Fibroblast of lung (primary cell): Measurements from ENCODE around the gene ABL1. TPM values are rescaled to one million over a fixed set of nuclear protein-coding genes. Genes with fewer than 3 reads are reported as not detected.

Experiments used
- DNase-seq, 2 donors: peaks; one replicate each; pipeline versions ENCODE4 v3.0.0 to v3.0.0-alpha.2; 2010; ENCODE audit warnings: low read depth in 2 of 2
- H2AFZ ChIP-seq: 2 replicates; pipeline ENCODE4 v1.5.1; 2012; ENCODE audit warnings: low read length, control low read depth, inconsistent platforms
- H3K27ac ChIP-seq: 2 replicates; pipeline ENCODE4 v1.5.1; 2011; ENCODE audit warnings: low read length, control low read depth; ENCODE audit not compliant: insufficient read depth
- H3K27me3 ChIP-seq: 2 replicates; pipeline ENCODE4 v1.5.1; 2011; ENCODE audit warnings: mild to moderate bottlenecking, low read length; ENCODE audit not compliant: control insufficient read depth, insufficient read depth
- H3K36me3 ChIP-seq: 2 replicates; pipeline ENCODE4 v1.5.1; 2011; ENCODE audit warnings: low read length; ENCODE audit not compliant: control insufficient read depth, insufficient read depth
- H3K4me1 ChIP-seq: 2 replicates; pipeline ENCODE4 v1.5.1; 2011; ENCODE audit warnings: low read length; ENCODE audit not compliant: control insufficient read depth, insufficient read depth; ENCODE audit errors: extremely low read depth
- H3K4me2 ChIP-seq: 2 replicates; pipeline ENCODE4 v1.5.1; 2011; ENCODE audit warnings: low read length, control low read depth; ENCODE audit not compliant: insufficient read depth; ENCODE audit errors: extremely low read depth
- H3K4me3 ChIP-seq, 4 experiments: fragments of 200-600 bp in 1 of 4; sonication (generic) in 1 of 4; replicated peaks in 1 of 4; 2 replicates each; pipeline ENCODE4 v1.5.1; 2011 to 2016; ENCODE audit warnings: low read length in 4 of 4, low read depth in 3 of 4, mild to moderate bottlenecking in 3 of 4, control low read depth in 2 of 4, inconsistent platforms in 1 of 4, mixed read lengths in 1 of 4; ENCODE audit not compliant: insufficient read depth in 1 of 4; ENCODE audit errors: control extremely low read depth in 1 of 4
- H3K79me2 ChIP-seq: 2 replicates; pipeline ENCODE4 v1.5.1; 2012; ENCODE audit warnings: mild to moderate bottlenecking, low read length, inconsistent platforms; ENCODE audit not compliant: control insufficient read depth, insufficient read depth
- H3K9ac ChIP-seq: 2 replicates; pipeline ENCODE4 v1.5.1; 2011; ENCODE audit warnings: mild to moderate bottlenecking, low read length, control low read depth; ENCODE audit not compliant: insufficient read depth
- H3K9me3 ChIP-seq: 2 replicates; pipeline ENCODE4 v1.5.1; 2012; ENCODE audit warnings: low read depth, low read length; ENCODE audit not compliant: control insufficient read depth, insufficient read depth
- H4K20me1 ChIP-seq: 2 replicates; pipeline ENCODE4 v1.5.1; 2011; ENCODE audit warnings: low read length; ENCODE audit not compliant: control insufficient read depth, insufficient read depth; ENCODE audit errors: extremely low read depth
- CTCF ChIP-seq, 2 donors: IDR thresholded peaks in 1 of 2; conservative IDR thresholded peaks in 1 of 2; 1 replicate in 1 of 2; 2 replicates in 1 of 2; pipeline ENCODE4 v1.5.1; 2011 to 2012; ENCODE audit warnings: low read length in 2 of 2, control low read depth in 1 of 2, inconsistent platforms in 1 of 2, low read depth in 1 of 2, mild to moderate bottlenecking in 1 of 2
- EZH2 ChIP-seq: IDR thresholded peaks from 2 replicates; pipeline ENCODE4 v1.5.1; 2012; ENCODE audit warnings: low read length, control low read depth, mild to moderate bottlenecking; ENCODE audit errors: missing control alignments
- polyA plus RNA-seq, 2 donors: library from polyadenylated mRNA; depleted of rRNA in 1 of 2; stranded (reverse) in 1 of 2; unstranded in 1 of 2; fragments of >200 nt; gene quantifications; 2 replicates each; pipeline ENCODE4 v1.2.1, GENCODE V29; 2011 to 2012; ENCODE audit warnings: missing spikeins in 1 of 2
- total RNA-seq: library from RNA; depleted of rRNA; stranded (reverse); fragments of >200 nt; gene quantifications from 2 replicates; pipeline ENCODE4 v1.2.1, GENCODE V29; 2014

Gene ABL1
- total and polyA plus RNA-seq, 2 donors (not counting 1 experiment from before 2014, with no cell fraction given) = 46.6 to 65.4 TPM

- no peaks in the 10 kb centered on the region for H3K9me3 ChIP-seq
- DNase-seq = no peak
- peak overlapping the region; percentile 8 for H3K27ac ChIP-seq
- H3K27me3 ChIP-seq = no peaks in the 10 kb centered on the region
- H3K4me3 ChIP-seq = no peak overlapping the region
- H3K4me1 ChIP-seq = peaks cover 5% of the 10 kb centered on the region
- no peak overlapping the region for H3K4me2 ChIP-seq
- H3K79me2 ChIP-seq = peaks cover 10% of the 10 kb centered on the region
- no peaks in the 10 kb centered on the region for H4K20me1 ChIP-seq
- no peak overlapping the region for H3K9ac ChIP-seq
- H3K36me3 ChIP-seq = peaks cover 48% of the 10 kb centered on the region
- H2AFZ ChIP-seq = no peak overlapping the region
- TF ChIP-seq CTCF (conservative IDR thresholded peaks at IDR 0.05 in 1 of 2, IDR thresholded peaks at IDR 0.05 in 1 of 2; ENCODE audit: low read depth in 1 of 2, low read length in 2 of 2) (no peak), EZH2 (no peak)
Observed at GRCh38 chr9:130886981-130887380, 51.9 kb downstream of the ABL1 start.

- H3K4me2 ChIP-seq = no peak overlapping the region
- no peak for TF ChIP-seq CTCF (conservative IDR thresholded peaks at IDR 0.05 in 1 of 2, IDR thresholded peaks at IDR 0.05 in 1 of 2; ENCODE audit: low read depth in 1 of 2, low read length in 2 of 2)
- no peak for TF ChIP-seq EZH2
- H3K4me1 ChIP-seq = peaks cover 5% of the 10 kb centered on the region
- no peak overlapping the region for H3K4me3 ChIP-seq
- peak in 1 of 2 donors; percentile 59 for DNase-seq
- no peaks in the 10 kb centered on the region for H3K27me3 ChIP-seq
- H3K36me3 ChIP-seq = peaks cover 47% of the 10 kb centered on the region
- no peaks in the 10 kb centered on the region for H3K9me3 ChIP-seq
- no peak overlapping the region for H2AFZ ChIP-seq
- H3K79me2 ChIP-seq = peaks cover 10% of the 10 kb centered on the region
- peak overlapping the region; percentile 8 for H3K27ac ChIP-seq
- no peaks in the 10 kb centered on the region for H4K20me1 ChIP-seq
- no peak overlapping the region for H3K9ac ChIP-seq
Observed at GRCh38 chr9:130887494-130888144, 52.6 kb downstream of the ABL1 start.

- no peak overlapping the region for H3K27ac ChIP-seq
- H3K36me3 ChIP-seq = peaks cover 52% of the 10 kb centered on the region
- no peaks in the 10 kb centered on the region for H3K27me3 ChIP-seq
- no peak for TF ChIP-seq EZH2
- no peak for TF ChIP-seq CTCF (conservative IDR thresholded peaks at IDR 0.05 in 1 of 2, IDR thresholded peaks at IDR 0.05 in 1 of 2; ENCODE audit: low read depth in 1 of 2, low read length in 2 of 2)
- peaks cover 10% of the 10 kb centered on the region for H3K79me2 ChIP-seq
- no peaks in the 10 kb centered on the region for H4K20me1 ChIP-seq
- no peak overlapping the region for H3K4me2 ChIP-seq
- no peak overlapping the region for H2AFZ ChIP-seq
- H3K9me3 ChIP-seq = no peaks in the 10 kb centered on the region
- H3K4me3 ChIP-seq = no peak overlapping the region
- no peak for DNase-seq
- peaks cover 5% of the 10 kb centered on the region for H3K4me1 ChIP-seq
- no peak overlapping the region for H3K9ac ChIP-seq
Observed at GRCh38 chr9:130888146-130888885, 53.3 kb downstream of the ABL1 start.
